GM12878 (cell line): Measurements from ENCODE around the gene EIF4E. TPM values are rescaled to one million over a fixed set of nuclear protein-coding genes. Genes with fewer than 3 reads are reported as not detected.

Experiments used
- ATAC-seq: fragments of 200-7000 bp; cut with Tn5 transposase; 3 replicates; pipeline ENCODE4 v1.9.1; 2020; ENCODE audit warnings: mild to moderate bottlenecking, moderate library complexity
- BruUV-seq: library from RNA; stranded (reverse); fragments of 400-500 nt; replicated peaks from 2 replicates; lab custom pipeline; 2021; lab: Mats Ljungman, UMichigan
- CTCF ChIA-PET: fragments of 300-600 bp; sonication (Branson Sonifier 250); formaldehyde crosslinking; extraction: SDS; loops from one replicate; lab custom pipeline; 2021; ENCODE audit warnings: inconsistent platforms; lab: Yijun Ruan, JAX
- POLR2A ChIA-PET: fragments of 350-600 bp; formaldehyde crosslinking; extraction: SDS; loops from one replicate; lab custom pipeline; 2021; ENCODE audit warnings: inconsistent platforms; lab: Charles Lee
- RAD21 ChIA-PET: fragments of 300-600 bp; sonication (Branson Sonifier 250); formaldehyde crosslinking; loops from one replicate; lab custom pipeline; 2023; ENCODE audit warnings: antibody characterized with exemption; ENCODE audit not compliant: unreplicated experiment; lab: Charles Lee
- SMC1A ChIA-PET: fragments of 300-600 bp; sonication (Branson Sonifier 250); formaldehyde crosslinking; loops from one replicate; lab custom pipeline; 2023; ENCODE audit not compliant: unreplicated experiment, uncharacterized antibody; lab: Charles Lee
- DNase-seq: peaks from one replicate; pipeline ENCODE4 v3.0.0-alpha.2; 2011; ENCODE audit warnings: low read depth, low spot score
- FAIRE-seq: peaks from 3 replicates; lab custom pipeline; 2011; peaks lifted over from hg19 to GRCh38; lab: Jason Lieb, UNC
- H2AFZ ChIP-seq: 2 replicates; pipeline ENCODE4 v1.6.0; 2011; ENCODE audit warnings: low read depth, low read length, control low read depth; ENCODE audit not compliant: control insufficient read depth
- H3K27ac ChIP-seq: 2 replicates; pipeline ENCODE4 v1.5.1; 2011; ENCODE audit warnings: control low read depth; ENCODE audit not compliant: control insufficient read depth, insufficient read depth
- H3K27me3 ChIP-seq, 2 experiments: replicated peaks in 1 of 2; 2 replicates each; pipeline versions ENCODE4 v1.6.0 to v1.6.1; 2011; ENCODE audit warnings: low read length in 1 of 2; ENCODE audit not compliant: control insufficient read depth in 2 of 2, insufficient read depth in 2 of 2
- H3K36me3 ChIP-seq, 2 experiments: 2 replicates each; pipeline ENCODE4 v1.5.1; 2011; ENCODE audit warnings: low read length in 1 of 2; ENCODE audit not compliant: control insufficient read depth in 2 of 2, insufficient read depth in 2 of 2
- H3K4me1 ChIP-seq: 2 replicates; pipeline ENCODE4 v1.6.1; 2011; ENCODE audit warnings: mild to moderate bottlenecking, low read length, moderate library complexity, mixed read lengths; ENCODE audit not compliant: control insufficient read depth, insufficient read depth
- H3K4me2 ChIP-seq: 2 replicates; pipeline ENCODE4 v1.6.0; 2011; ENCODE audit warnings: control low read depth; ENCODE audit not compliant: control insufficient read depth, insufficient read depth
- H3K4me3 ChIP-seq: fragments of 200-600 bp; sonication (generic); 2 replicates; pipeline ENCODE4 v1.5.1; 2016
- H3K79me2 ChIP-seq: 2 replicates; pipeline ENCODE4 v1.6.0; 2011; ENCODE audit warnings: low read length; ENCODE audit not compliant: control insufficient read depth, insufficient read depth
- H3K9ac ChIP-seq: 2 replicates; pipeline ENCODE4 v1.8.0; 2011; ENCODE audit warnings: low read length, control low read depth, mixed read lengths; ENCODE audit not compliant: control insufficient read depth, insufficient read depth
- H3K9me3 ChIP-seq: replicated peaks from 3 replicates; pipeline ENCODE4 v1.5.1; 2011; ENCODE audit warnings: mild to moderate bottlenecking, low read length; ENCODE audit not compliant: control insufficient read depth, insufficient read depth
- H4K20me1 ChIP-seq: 2 replicates; pipeline ENCODE4 v1.6.0; 2011; ENCODE audit not compliant: control insufficient read depth, insufficient read depth
- CREM ChIP-seq: IDR thresholded peaks from 2 replicates; pipeline ENCODE4 v1.6.1; 2014; ENCODE audit warnings: antibody characterized with exemption, low read depth
- CTCF ChIP-seq, 3 experiments: IDR thresholded peaks in 2 of 3; conservative IDR thresholded peaks in 1 of 3; 2 replicates each; pipeline ENCODE4 v1.5.1; 2011; ENCODE audit warnings: low read depth in 3 of 3, low read length in 3 of 3, mild to moderate bottlenecking in 3 of 3, control low read depth in 2 of 3, moderate library complexity in 2 of 3, inconsistent platforms in 1 of 3, mixed read lengths in 1 of 3; ENCODE audit not compliant: control insufficient read depth in 2 of 3, insufficient read depth in 1 of 3; ENCODE audit errors: extremely low read depth in 1 of 3
- GABPA ChIP-seq: IDR thresholded peaks from 2 replicates; pipeline ENCODE4 v1.6.1; 2014; ENCODE audit warnings: antibody characterized with exemption, low read depth, mild to moderate bottlenecking, inconsistent platforms
- MEF2A ChIP-seq: IDR thresholded peaks from 2 replicates; pipeline ENCODE4 v1.6.1; 2011; ENCODE audit warnings: low read depth, mild to moderate bottlenecking, low read length, moderate library complexity; ENCODE audit not compliant: insufficient read depth
- MEF2B ChIP-seq: fragments of 450-650 bp; IDR thresholded peaks from 2 replicates; pipeline ENCODE4 v1.6.1; 2018; ENCODE audit warnings: mild to moderate bottlenecking, moderate library complexity; ENCODE audit not compliant: partially characterized antibody, poor library complexity, severe bottlenecking
- RUNX3 ChIP-seq: IDR thresholded peaks from 2 replicates; pipeline ENCODE4 v1.6.1; 2012; ENCODE audit warnings: low read length, inconsistent platforms
- USF1 ChIP-seq: IDR thresholded peaks from 2 replicates; pipeline ENCODE4 v1.6.1; 2011; ENCODE audit warnings: borderline replicate concordance, low read depth, mild to moderate bottlenecking, moderate library complexity, mixed read lengths, low read length; ENCODE audit not compliant: insufficient read depth; ENCODE audit errors: extremely low read length
- WGBS: methylation state at CpG from one replicate; pipeline ENCODE4 v1.1.6; 2016; ENCODE audit warnings: low lambda C conversion rate; ENCODE audit not compliant: insufficient replicate concordance, insufficient coverage; ENCODE audit errors: missing lambda C conversion rate; 5-methylcytosine and 5-hydroxymethylcytosine counted together
- in situ Hi-C: fragments of 300-500 bp; cut with MboI; formaldehyde crosslinking; loops from 9 replicates; pipeline ENCODE4 v1.14.3; 2018; ENCODE audit warnings: mixed read lengths
- intact Hi-C: fragments of 100-400 bp; cut with micrococcal nuclease; formaldehyde crosslinking; loops from one replicate; pipeline ENCODE4 v1.14.2; 2022; ENCODE audit not compliant: unreplicated experiment
- polyA plus RNA-seq, 11 experiments: library from polyadenylated mRNA; depleted of rRNA in 4 of 11; unstranded in 6 of 11; stranded (reverse) in 5 of 11; fragments of >200 nt; fragmentation: Nextera tagmentation in 4 of 11; fragmentation: Illumina TruSeq in 1 of 11; extraction: Ambion mirVana in 4 of 11; extraction: Trizol in 1 of 11; gene quantifications; 1 replicate in 1 of 11; 2 replicates in 10 of 11; pipeline versions ENCODE4 v1.2.1 to v1.2.3, GENCODE V29; 2011 to 2016; ENCODE audit warnings: inconsistent platforms in 2 of 11, missing spikeins in 2 of 11, low read depth in 1 of 11
- total RNA-seq, 4 experiments: library from RNA; depleted of rRNA in 3 of 4; stranded (reverse); fragments of >200 nt in 3 of 4; fragmentation: Illumina TruSeq in 1 of 4; extraction: Trizol in 1 of 4; gene quantifications; 2 replicates each; pipeline versions ENCODE4 v1.2.1 to v1.2.3, GENCODE V29; 2013 to 2021
- TF ChIP-seq, protein P1 (sequence below): fragments of 450-650 bp; IDR thresholded peaks from 2 replicates; pipeline ENCODE4 v1.6.1; 2014; ENCODE audit warnings: mild to moderate bottlenecking
- TF ChIP-seq, protein P2 (sequence below): fragments of 450-650 bp; IDR thresholded peaks from 2 replicates; pipeline ENCODE4 v1.6.1; 2016; ENCODE audit warnings: mild to moderate bottlenecking, moderate library complexity, borderline replicate concordance
- TF ChIP-seq, protein P3 (sequence below): fragments of 450-650 bp; conservative IDR thresholded peaks from 2 replicates; pipeline ENCODE4 v1.6.1; 2017; ENCODE audit warnings: mild to moderate bottlenecking, moderate library complexity

EIF4E gene
- total and polyA plus RNA-seq, 10 of the 15 experiments (the other 5 are each of a cell fraction or from before 2014, with no cell fraction given) = 104 to 372 (median 163) TPM

DNA sequence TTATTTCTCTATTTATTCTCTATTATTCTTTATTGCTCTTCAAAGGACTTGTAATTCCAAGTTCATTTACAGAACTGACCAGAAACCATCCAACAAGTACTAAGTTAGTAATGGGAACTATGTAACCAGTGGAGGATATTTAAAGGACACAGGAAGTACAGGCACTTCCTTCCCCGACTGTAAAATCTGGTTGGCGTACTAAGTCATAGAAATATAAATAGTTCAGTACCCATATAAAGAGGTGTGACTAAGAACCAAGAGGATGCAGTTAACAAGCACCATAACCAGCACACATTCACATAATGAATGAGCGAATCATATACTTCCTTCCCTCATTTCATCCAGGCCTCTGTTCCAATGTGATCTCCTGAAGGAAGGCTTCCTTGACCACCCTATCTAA lies 3.6 kb upstream of the EIF4E start:
- Histone ChIP-seq H3K4me3 (no peak overlapping the region), H3K79me2 (peaks cover 15% of the 10 kb centered on the region), H4K20me1 (no peaks in the 10 kb centered on the region), H3K4me1 (peaks cover 7% of the 10 kb centered on the region), H3K4me2 (no peak overlapping the region), H3K9me3 (no peaks in the 10 kb centered on the region), H2AFZ (no peak overlapping the region; the same call in 1 of the 2 replicates), H3K9ac (no peak overlapping the region), H3K36me3 (no peaks in the 10 kb centered on the region), H3K27ac (no peak overlapping the region), H3K27me3 (no peaks in the 10 kb centered on the region)
- no peak for DNase-seq
- intact Hi-C loops (no loop called here), in situ Hi-C loops (no loop called here)
- RAD21 ChIA-PET = interaction anchor here (1.8 kb wide), 1 partner anchor 62 kb away, joined by 6 read pairs; no protein-coding TSS in a partner anchor
- POLR2A ChIA-PET = interaction anchor here (0.7 kb wide), 1 partner anchor 849 kb away, joined by 5 read pairs; no protein-coding TSS in a partner anchor
- BruUV-seq = no TSS peak
- CTCF ChIA-PET = no interaction called here
- SMC1A ChIA-PET = interaction anchor here (1.1 kb wide), 1 partner anchor 62 kb away, joined by 3 read pairs; no protein-coding TSS in a partner anchor
- WGBS = 0% methylated on average over 3 of the region's 3 CpGs
- no peak for ATAC-seq
- FAIRE-seq = no peak
- TF ChIP-seq CTCF (IDR thresholded peaks at IDR 0.05 in 2 of 3, conservative IDR thresholded peaks at IDR 0.05 in 1 of 3; ENCODE audit: control insufficient read depth in 2 of 3, extremely low read depth in 1 of 3, insufficient read depth in 1 of 3, low read depth in 3 of 3, low read length in 3 of 3) (no peak), CREM (0 out of 2 replicates have a peak, but pooled peaks have one; percentile 12), MEF2B (peak; percentile 16), MEF2A (peak; percentile 74), GABPA (peak; percentile 68), USF1 (no peak), RUNX3 (peak; percentile 19; the same call in 1 of the 2 replicates)
- TF ChIP-seq, protein P1, sequence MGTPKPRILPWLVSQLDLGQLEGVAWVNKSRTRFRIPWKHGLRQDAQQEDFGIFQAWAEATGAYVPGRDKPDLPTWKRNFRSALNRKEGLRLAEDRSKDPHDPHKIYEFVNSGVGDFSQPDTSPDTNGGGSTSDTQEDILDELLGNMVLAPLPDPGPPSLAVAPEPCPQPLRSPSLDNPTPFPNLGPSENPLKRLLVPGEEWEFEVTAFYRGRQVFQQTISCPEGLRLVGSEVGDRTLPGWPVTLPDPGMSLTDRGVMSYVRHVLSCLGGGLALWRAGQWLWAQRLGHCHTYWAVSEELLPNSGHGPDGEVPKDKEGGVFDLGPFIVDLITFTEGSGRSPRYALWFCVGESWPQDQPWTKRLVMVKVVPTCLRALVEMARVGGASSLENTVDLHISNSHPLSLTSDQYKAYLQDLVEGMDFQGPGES = no peak
- TF ChIP-seq, protein P2, sequence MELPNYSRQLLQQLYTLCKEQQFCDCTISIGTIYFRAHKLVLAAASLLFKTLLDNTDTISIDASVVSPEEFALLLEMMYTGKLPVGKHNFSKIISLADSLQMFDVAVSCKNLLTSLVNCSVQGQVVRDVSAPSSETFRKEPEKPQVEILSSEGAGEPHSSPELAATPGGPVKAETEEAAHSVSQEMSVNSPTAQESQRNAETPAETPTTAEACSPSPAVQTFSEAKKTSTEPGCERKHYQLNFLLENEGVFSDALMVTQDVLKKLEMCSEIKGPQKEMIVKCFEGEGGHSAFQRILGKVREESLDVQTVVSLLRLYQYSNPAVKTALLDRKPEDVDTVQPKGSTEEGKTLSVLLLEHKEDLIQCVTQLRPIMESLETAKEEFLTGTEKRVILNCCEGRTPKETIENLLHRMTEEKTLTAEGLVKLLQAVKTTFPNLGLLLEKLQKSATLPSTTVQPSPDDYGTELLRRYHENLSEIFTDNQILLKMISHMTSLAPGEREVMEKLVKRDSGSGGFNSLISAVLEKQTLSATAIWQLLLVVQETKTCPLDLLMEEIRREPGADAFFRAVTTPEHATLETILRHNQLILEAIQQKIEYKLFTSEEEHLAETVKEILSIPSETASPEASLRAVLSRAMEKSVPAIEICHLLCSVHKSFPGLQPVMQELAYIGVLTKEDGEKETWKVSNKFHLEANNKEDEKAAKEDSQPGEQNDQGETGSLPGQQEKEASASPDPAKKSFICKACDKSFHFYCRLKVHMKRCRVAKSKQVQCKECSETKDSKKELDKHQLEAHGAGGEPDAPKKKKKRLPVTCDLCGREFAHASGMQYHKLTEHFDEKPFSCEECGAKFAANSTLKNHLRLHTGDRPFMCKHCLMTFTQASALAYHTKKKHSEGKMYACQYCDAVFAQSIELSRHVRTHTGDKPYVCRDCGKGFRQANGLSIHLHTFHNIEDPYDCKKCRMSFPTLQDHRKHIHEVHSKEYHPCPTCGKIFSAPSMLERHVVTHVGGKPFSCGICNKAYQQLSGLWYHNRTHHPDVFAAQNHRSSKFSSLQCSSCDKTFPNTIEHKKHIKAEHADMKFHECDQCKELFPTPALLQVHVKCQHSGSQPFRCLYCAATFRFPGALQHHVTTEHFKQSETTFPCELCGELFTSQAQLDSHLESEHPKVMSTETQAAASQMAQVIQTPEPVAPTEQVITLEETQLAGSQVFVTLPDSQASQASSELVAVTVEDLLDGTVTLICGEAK = peak; percentile 30; the same call in 1 of the 2 replicates
- TF ChIP-seq, protein P3, sequence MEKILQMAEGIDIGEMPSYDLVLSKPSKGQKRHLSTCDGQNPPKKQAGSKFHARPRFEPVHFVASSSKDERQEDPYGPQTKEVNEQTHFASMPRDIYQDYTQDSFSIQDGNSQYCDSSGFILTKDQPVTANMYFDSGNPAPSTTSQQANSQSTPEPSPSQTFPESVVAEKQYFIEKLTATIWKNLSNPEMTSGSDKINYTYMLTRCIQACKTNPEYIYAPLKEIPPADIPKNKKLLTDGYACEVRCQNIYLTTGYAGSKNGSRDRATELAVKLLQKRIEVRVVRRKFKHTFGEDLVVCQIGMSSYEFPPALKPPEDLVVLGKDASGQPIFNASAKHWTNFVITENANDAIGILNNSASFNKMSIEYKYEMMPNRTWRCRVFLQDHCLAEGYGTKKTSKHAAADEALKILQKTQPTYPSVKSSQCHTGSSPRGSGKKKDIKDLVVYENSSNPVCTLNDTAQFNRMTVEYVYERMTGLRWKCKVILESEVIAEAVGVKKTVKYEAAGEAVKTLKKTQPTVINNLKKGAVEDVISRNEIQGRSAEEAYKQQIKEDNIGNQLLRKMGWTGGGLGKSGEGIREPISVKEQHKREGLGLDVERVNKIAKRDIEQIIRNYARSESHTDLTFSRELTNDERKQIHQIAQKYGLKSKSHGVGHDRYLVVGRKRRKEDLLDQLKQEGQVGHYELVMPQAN = no peak
